HCT116 (cell line): ENCODE results near the gene CDH13. TPM values are rescaled to one million over a fixed set of nuclear protein-coding genes. Genes with fewer than 3 reads are reported as not detected.

Experiments used
- ATAC-seq: fragments of 200-7000 bp; cut with Tn5 transposase; 2 replicates; pipeline ENCODE4 v1.9.1; 2020; ENCODE audit warnings: mild to moderate bottlenecking, moderate library complexity
- BruUV-seq: library from RNA; stranded (reverse); fragments of 400-500 nt; replicated peaks from 2 replicates; lab custom pipeline; 2021; lab: Mats Ljungman, UMichigan
- CTCF ChIA-PET: fragments of 300-600 bp; sonication (Branson Sonifier 250); formaldehyde crosslinking; loops from one replicate; lab custom pipeline; 2021; ENCODE audit warnings: antibody characterized with exemption; lab: Charles Lee
- POLR2A ChIA-PET: fragments of 300-600, 350-600 bp; sonication (Branson Sonifier 250); formaldehyde crosslinking; loops from one replicate; lab custom pipeline; 2021; ENCODE audit warnings: antibody characterized with exemption; lab: Charles Lee
- RAD21 ChIA-PET, 2 experiments: fragments of 300-600 bp; sonication (Branson Sonifier 250); formaldehyde crosslinking; loops; one replicate each; lab custom pipeline; 2023; ENCODE audit warnings: low total read pairs in 2 of 2; ENCODE audit not compliant: uncharacterized antibody in 2 of 2, unreplicated experiment in 2 of 2, low non-redundant PET in 1 of 2; lab: Charles Lee
- DNase-seq: peaks from one replicate; pipeline ENCODE4 v3.0.0-alpha.2; 2010; ENCODE audit warnings: low read depth, low spot score
- H2AFZ ChIP-seq: fragments of 200-600 bp; shearing (Covaris generic), sonication (generic); 2 replicates; pipeline ENCODE4 v1.6.1; 2017; ENCODE audit warnings: low read depth, mixed run types, mixed read lengths, antibody characterized with exemption, low read length; ENCODE audit not compliant: poor library complexity, severe bottlenecking
- H3K27ac ChIP-seq: 2 replicates; pipeline ENCODE4 v1.5.1; 2012; ENCODE audit warnings: low read depth, low read length
- H3K27me3 ChIP-seq: fragments of 200-600 bp; sonication (generic); 2 replicates; pipeline ENCODE4 v1.6.1; 2016; ENCODE audit warnings: mixed run types, low read length, mixed read lengths; ENCODE audit not compliant: insufficient read depth
- H3K36me3 ChIP-seq, 2 experiments: fragments of 200-500 bp in 1 of 2; fragments of 200-600 bp in 1 of 2; sonication (Bioruptor generic) in 1 of 2; sonication (generic) in 1 of 2; 2 replicates each; pipeline versions ENCODE4 v1.5.1 to v1.6.1; 2014 to 2016; ENCODE audit warnings: low read length in 2 of 2, inconsistent platforms in 1 of 2, mixed read lengths in 1 of 2, mixed run types in 1 of 2; ENCODE audit not compliant: insufficient read depth in 2 of 2, control insufficient read depth in 1 of 2
- H3K4me1 ChIP-seq, 2 experiments: fragments of 200-600 bp in 1 of 2; sonication (generic) in 1 of 2; 2 replicates each; pipeline versions ENCODE4 v1.5.1 to v1.6.1; 2012 to 2017; ENCODE audit warnings: low read length in 2 of 2, inconsistent platforms in 1 of 2, mild to moderate bottlenecking in 1 of 2, mixed read lengths in 1 of 2, mixed run types in 1 of 2, moderate library complexity in 1 of 2; ENCODE audit not compliant: insufficient read depth in 2 of 2, control insufficient read depth in 1 of 2
- H3K4me2 ChIP-seq: fragments of 200-600 bp; sonication (generic); 2 replicates; pipeline ENCODE4 v1.6.1; 2017; ENCODE audit warnings: mixed run types, low read length, mixed read lengths
- H3K4me3 ChIP-seq, 2 experiments: fragments of 200-600 bp in 1 of 2; sonication (generic) in 1 of 2; replicated peaks in 1 of 2; 2 replicates each; pipeline ENCODE4 v1.5.1; 2011 to 2016; ENCODE audit warnings: low read length in 2 of 2, control low read depth in 1 of 2, low read depth in 1 of 2, mild to moderate bottlenecking in 1 of 2, mixed read lengths in 1 of 2, mixed run types in 1 of 2
- H3K79me2 ChIP-seq: fragments of 200-600 bp; sonication (generic); 2 replicates; pipeline ENCODE4 v1.6.1; 2017; ENCODE audit warnings: mild to moderate bottlenecking, mixed run types, low read length, moderate library complexity, mixed read lengths; ENCODE audit not compliant: insufficient read depth
- H3K9ac ChIP-seq: fragments of 200-600 bp; sonication (generic); 2 replicates; pipeline ENCODE4 v1.6.1; 2016; ENCODE audit warnings: low read length, mixed read lengths
- H3K9me2 ChIP-seq: fragments of 200-600 bp; sonication (generic), shearing (Covaris generic); 2 replicates; pipeline ENCODE4 v1.6.1; 2017; ENCODE audit warnings: mixed run types, mild to moderate bottlenecking, moderate library complexity; ENCODE audit not compliant: insufficient read depth
- H3K9me3 ChIP-seq, 2 experiments: fragments of 200-500 bp in 1 of 2; fragments of 200-600 bp in 1 of 2; sonication (Bioruptor generic) in 1 of 2; sonication (generic) in 1 of 2; 2 replicates each; pipeline ENCODE4 v1.6.1; 2014 to 2017; ENCODE audit warnings: low read length in 2 of 2, mixed read lengths in 2 of 2, inconsistent platforms in 1 of 2, low read depth in 1 of 2, mild to moderate bottlenecking in 1 of 2, mixed run types in 1 of 2, moderate library complexity in 1 of 2; ENCODE audit not compliant: control insufficient read depth in 1 of 2, insufficient read depth in 1 of 2
- H4K20me1 ChIP-seq: fragments of 200-600 bp; sonication (generic), shearing (Covaris generic); 2 replicates; pipeline ENCODE4 v1.6.1; 2017; ENCODE audit warnings: mixed run types, mild to moderate bottlenecking, moderate library complexity; ENCODE audit not compliant: insufficient read depth
- CTCF ChIP-seq, 3 experiments: fragments of 200-600 bp in 1 of 3; sonication (generic) in 1 of 3; IDR thresholded peaks in 2 of 3; conservative IDR thresholded peaks in 1 of 3; 2 replicates each; pipeline ENCODE4 v1.5.1; 2012 to 2017; ENCODE audit warnings: low read depth in 2 of 3, low read length in 2 of 3, antibody characterized with exemption in 1 of 3, borderline replicate concordance in 1 of 3, control low read depth in 1 of 3, mild to moderate bottlenecking in 1 of 3, mixed read lengths in 1 of 3, mixed run types in 1 of 3, moderate library complexity in 1 of 3; ENCODE audit not compliant: insufficient read depth in 1 of 3
- ELF1 ChIP-seq: IDR thresholded peaks from 2 replicates; pipeline ENCODE4 v1.6.1; 2012; ENCODE audit warnings: low read depth, borderline replicate concordance
- EZH2 ChIP-seq: fragments of 200-600 bp; sonication (generic); IDR thresholded peaks from 2 replicates; pipeline ENCODE4 v1.6.1; 2017; ENCODE audit warnings: antibody characterized with exemption, mixed run types
- EZH2phosphoT487 ChIP-seq: fragments of 200-600 bp; IDR thresholded peaks from 2 replicates; pipeline ENCODE4 v1.6.1; 2018; ENCODE audit warnings: antibody characterized with exemption, borderline replicate concordance
- JUND ChIP-seq: IDR thresholded peaks from 2 replicates; pipeline ENCODE4 v1.6.1; 2012
- POLR2A ChIP-seq: IDR thresholded peaks from 2 replicates; pipeline ENCODE4 v1.7.0; 2011; ENCODE audit warnings: borderline replicate concordance; ENCODE audit not compliant: insufficient read depth, insufficient read length; ENCODE audit errors: extremely low read depth
- REST ChIP-seq: IDR thresholded peaks from 2 replicates; pipeline ENCODE4 v1.6.1; 2012; ENCODE audit warnings: low read depth
- YY1 ChIP-seq: IDR thresholded peaks from 2 replicates; pipeline ENCODE4 v1.6.1; 2011; ENCODE audit warnings: low read length, low read depth, moderate library complexity, mild to moderate bottlenecking; ENCODE audit not compliant: insufficient replicate concordance; ENCODE audit errors: extremely low read depth
- ZBTB33 ChIP-seq: IDR thresholded peaks from 2 replicates; pipeline ENCODE4 v1.6.1; 2011; ENCODE audit warnings: mild to moderate bottlenecking, low read length, moderate library complexity; ENCODE audit not compliant: insufficient replicate concordance; ENCODE audit errors: extremely low read depth
- ZNF274 ChIP-seq: fragments of 200-500 bp; sonication (Bioruptor generic); IDR thresholded peaks from 2 replicates; pipeline ENCODE4 v1.6.1; 2014; ENCODE audit warnings: mild to moderate bottlenecking, low read depth, low read length, inconsistent platforms
- intact Hi-C: fragments of 100-400 bp; cut with micrococcal nuclease; formaldehyde crosslinking; loops from 2 replicates; pipeline ENCODE4 v1.10.0; 2022
- total RNA-seq: library from RNA; stranded (reverse); gene quantifications from one replicate; pipeline ENCODE4 v1.2.1, GENCODE V29; 2021; ENCODE audit not compliant: unreplicated experiment

CDH13 gene
- total RNA-seq, 1 experiment from 2014 or later: not detected

GRCh38 chr16:83147244-83147643 is 520.5 kb downstream of the CDH13 start:
- intact Hi-C loops: no loop called here
- Histone ChIP-seq H3K79me2 (no peaks in the 10 kb centered on the region), H4K20me1 (no peaks in the 10 kb centered on the region), H3K9ac (no peak overlapping the region), H3K27ac (no peak overlapping the region), H3K9me3 (peaks cover 0 to 32% of the 10 kb centered on the region in 2 experiments; a peak in 2 of 4 replicates), H3K4me2 (no peak overlapping the region), H3K9me2 (no peaks in the 10 kb centered on the region), H2AFZ (no peak overlapping the region), H3K27me3 (no peaks in the 10 kb centered on the region), H3K4me3 (no peak overlapping the region), H3K4me1 (no peaks in the 10 kb centered on the region), H3K36me3 (no peaks in the 10 kb centered on the region)
- CTCF ChIA-PET: no interaction called here
- DNase-seq (no peak), ATAC-seq (no peak)
- POLR2A ChIA-PET: no interaction called here
- RAD21 ChIA-PET: no interaction called here
- BruUV-seq: no TSS peak
- no peak for TF ChIP-seq EZH2phosphoT487
- no peak for TF ChIP-seq YY1
- no peak for TF ChIP-seq CTCF (IDR thresholded peaks at IDR 0.05 in 2 of 3, conservative IDR thresholded peaks at IDR 0.05 in 1 of 3; ENCODE audit: borderline replicate concordance in 1 of 3, insufficient read depth in 1 of 3, low read depth in 2 of 3, low read length in 2 of 3)
- no peak for TF ChIP-seq ZNF274
- TF ChIP-seq JUND: no peak
- no peak for TF ChIP-seq ELF1
- no peak for TF ChIP-seq POLR2A
- TF ChIP-seq REST: no peak
- TF ChIP-seq ZBTB33: no peak
- no peak for TF ChIP-seq EZH2
